Neural cell (in vitro differentiated cells): ENCODE data around the gene PPIE. TPM values are rescaled to one million over a fixed set of nuclear protein-coding genes. Genes with fewer than 3 reads are reported as not detected.

Experiments
- H2AFZ ChIP-seq: fragments of 200-600, 300-800 bp; sonication (generic), shearing (Covaris generic); 2 replicates; pipeline ENCODE4 v1.6.0; 2014; ENCODE audit warnings: low read depth, mild to moderate bottlenecking, antibody characterized with exemption, low read length, moderate library complexity
- H3F3A ChIP-seq: fragments of 200-600 bp; shearing (Covaris generic); 2 replicates; pipeline ENCODE4 v1.6.1; 2016; ENCODE audit warnings: mild to moderate bottlenecking, moderate library complexity, mixed read lengths, antibody characterized with exemption, low read length; ENCODE audit not compliant: insufficient read depth, poor library complexity, severe bottlenecking
- H3K27ac ChIP-seq: fragments of 200-600, 300-800 bp; sonication (generic), shearing (Covaris generic); 2 replicates; pipeline ENCODE4 v1.5.1; 2014; ENCODE audit warnings: mild to moderate bottlenecking, low read length, moderate library complexity
- H3K27me3 ChIP-seq: fragments of 300-800, 200-600 bp; sonication (generic), shearing (Covaris generic); 2 replicates; pipeline ENCODE4 v1.6.0; 2014; ENCODE audit warnings: mild to moderate bottlenecking, low read depth, low read length, moderate library complexity; ENCODE audit not compliant: insufficient read depth
- H3K36me3 ChIP-seq: fragments of 300-800, 200-600 bp; sonication (generic), shearing (Covaris generic); 2 replicates; pipeline ENCODE4 v1.5.1; 2014; ENCODE audit warnings: mild to moderate bottlenecking, antibody characterized with exemption, low read length, moderate library complexity; ENCODE audit not compliant: insufficient read depth
- H3K4me2 ChIP-seq: fragments of 300-800, 200-600 bp; sonication (generic), shearing (Covaris generic); 2 replicates; pipeline ENCODE4 v1.6.0; 2014; ENCODE audit warnings: mild to moderate bottlenecking, low read length
- H3K4me3 ChIP-seq: fragments of 300-800, 200-600 bp; sonication (generic), shearing (Covaris generic); 2 replicates; pipeline ENCODE4 v1.5.1; 2014; ENCODE audit warnings: mild to moderate bottlenecking, low read length, moderate library complexity
- H3K79me2 ChIP-seq: fragments of 200-600 bp; shearing (Covaris generic); replicated peaks from 2 replicates; pipeline ENCODE4 v1.6.0; 2014; ENCODE audit warnings: mild to moderate bottlenecking, low read length, moderate library complexity; ENCODE audit not compliant: insufficient read depth
- H3K9ac ChIP-seq: fragments of 300-800, 200-600 bp; sonication (generic), shearing (Covaris generic); 2 replicates; pipeline ENCODE4 v1.6.1; 2016; ENCODE audit warnings: mild to moderate bottlenecking, low read length, mixed read lengths
- H3K9me2 ChIP-seq: fragments of 200-600 bp; shearing (Covaris generic); 2 replicates; pipeline ENCODE4 v1.6.1; 2016; ENCODE audit warnings: mild to moderate bottlenecking, low read length, mixed read lengths; ENCODE audit not compliant: insufficient read depth
- H3K9me3 ChIP-seq: fragments of 200-600, 300-800 bp; sonication (generic), shearing (Covaris generic); 2 replicates; pipeline ENCODE4 v1.6.1; 2016; ENCODE audit warnings: mild to moderate bottlenecking, mixed run types, low read length, moderate library complexity, mixed read lengths
- H4K20me1 ChIP-seq: fragments of 200-600 bp; shearing (Covaris generic); 2 replicates; pipeline ENCODE4 v1.6.1; 2016; ENCODE audit warnings: mild to moderate bottlenecking, mixed run types; ENCODE audit not compliant: insufficient read depth
- CTCF ChIP-seq: fragments of 450-650 bp; IDR thresholded peaks from 2 replicates; pipeline ENCODE4 v1.5.1; 2014; ENCODE audit warnings: antibody characterized with exemption, mild to moderate bottlenecking, moderate library complexity; ENCODE audit not compliant: poor library complexity, severe bottlenecking
- EP300 ChIP-seq: fragments of 450-650 bp; conservative IDR thresholded peaks from 2 replicates; pipeline ENCODE4 v1.6.1; 2014; ENCODE audit warnings: antibody characterized with exemption, mild to moderate bottlenecking, moderate library complexity; ENCODE audit not compliant: poor library complexity, severe bottlenecking
- EZH2 ChIP-seq: fragments of 200-600, 300-800 bp; shearing (Covaris generic), sonication (generic); IDR thresholded peaks from 2 replicates; pipeline ENCODE4 v1.6.1; 2014; ENCODE audit warnings: antibody characterized with exemption, low read length, borderline replicate concordance, mild to moderate bottlenecking; ENCODE audit not compliant: insufficient read depth, poor library complexity, severe bottlenecking
- MXI1 ChIP-seq: fragments of 450-650 bp; conservative IDR thresholded peaks from 2 replicates; pipeline ENCODE4 v1.6.1; 2014; ENCODE audit warnings: antibody characterized with exemption, mild to moderate bottlenecking; ENCODE audit not compliant: poor library complexity, severe bottlenecking
- POLR2AphosphoS5 ChIP-seq: IDR thresholded peaks from 2 replicates; pipeline ENCODE4 v1.6.1; 2012
- RAD21 ChIP-seq: fragments of 450-650 bp; conservative IDR thresholded peaks from 2 replicates; pipeline ENCODE4 v1.6.1; 2014; ENCODE audit warnings: antibody characterized with exemption, mild to moderate bottlenecking, moderate library complexity
- REST ChIP-seq: IDR thresholded peaks from 2 replicates; pipeline ENCODE4 v1.6.1; 2012; ENCODE audit warnings: borderline replicate concordance
- SMC3 ChIP-seq: fragments of 450-650 bp; conservative IDR thresholded peaks from 2 replicates; pipeline ENCODE4 v1.6.1; 2014; ENCODE audit warnings: antibody characterized with exemption, mild to moderate bottlenecking, moderate library complexity; ENCODE audit not compliant: poor library complexity
- TAF1 ChIP-seq: IDR thresholded peaks from 2 replicates; pipeline ENCODE4 v1.6.1; 2012; ENCODE audit warnings: low read depth
- polyA plus RNA-seq: library from polyadenylated mRNA; depleted of rRNA; stranded (reverse); fragments of >200 nt; gene quantifications from 2 replicates; pipeline ENCODE4 v1.2.3, GENCODE V29; 2014

PPIE gene
- polyA plus RNA-seq, 1 donor from 2014 or later: 55.9 TPM

- Histone ChIP-seq H3K9me3 (no peaks in the 10 kb centered on the region), H3F3A (no peaks in the 10 kb centered on the region), H3K79me2 (no peaks in the 10 kb centered on the region), H3K9me2 (no peaks in the 10 kb centered on the region), H3K4me3 (no peak overlapping the region), H3K9ac (no peak overlapping the region), H4K20me1 (no peaks in the 10 kb centered on the region), H3K27me3 (peaks cover 8% of the 10 kb centered on the region), H3K36me3 (no peaks in the 10 kb centered on the region), H3K27ac (no peak overlapping the region), H3K4me2 (no peak overlapping the region), H2AFZ (no peak overlapping the region)
- no peak for TF ChIP-seq POLR2AphosphoS5
- TF ChIP-seq TAF1: no peak
- TF ChIP-seq EZH2: no peak
- TF ChIP-seq CTCF: no peak
- no peak for TF ChIP-seq SMC3
These were observed 33.9 kb upstream of the PPIE start for GRCh38 chr1:39704757-39705156.

GRCh38 chr1:39707506-39707905 lies 31.2 kb upstream of the PPIE start:
- no peaks in the 10 kb centered on the region for H3K36me3 ChIP-seq
- H2AFZ ChIP-seq: no peak overlapping the region
- no peaks in the 10 kb centered on the region for H3K79me2 ChIP-seq
- H3K4me3 ChIP-seq: no peak overlapping the region
- H3K27ac ChIP-seq: no peak overlapping the region
- H3K9me2 ChIP-seq: no peaks in the 10 kb centered on the region
- H3F3A ChIP-seq: no peaks in the 10 kb centered on the region
- H3K9me3 ChIP-seq: no peaks in the 10 kb centered on the region
- no peak overlapping the region for H3K4me2 ChIP-seq
- H3K27me3 ChIP-seq: peaks cover 5% of the 10 kb centered on the region
- H3K9ac ChIP-seq: no peak overlapping the region
- TF ChIP-seq SMC3 (no peak), TAF1 (no peak), EZH2 (no peak), CTCF (no peak), MXI1 (no peak), RAD21 (no peak), REST (no peak), POLR2AphosphoS5 (no peak), EP300 (no peak)
- H4K20me1 ChIP-seq: no peaks in the 10 kb centered on the region
